ENCODE measurements around the gene CREB5.
"Not testable (repeated sequence)": the region's sequence is repeated elsewhere in the genome, so short reads cannot be mapped to it uniquely, and the experiment has no call there.

CREB5 gene

DNA sequence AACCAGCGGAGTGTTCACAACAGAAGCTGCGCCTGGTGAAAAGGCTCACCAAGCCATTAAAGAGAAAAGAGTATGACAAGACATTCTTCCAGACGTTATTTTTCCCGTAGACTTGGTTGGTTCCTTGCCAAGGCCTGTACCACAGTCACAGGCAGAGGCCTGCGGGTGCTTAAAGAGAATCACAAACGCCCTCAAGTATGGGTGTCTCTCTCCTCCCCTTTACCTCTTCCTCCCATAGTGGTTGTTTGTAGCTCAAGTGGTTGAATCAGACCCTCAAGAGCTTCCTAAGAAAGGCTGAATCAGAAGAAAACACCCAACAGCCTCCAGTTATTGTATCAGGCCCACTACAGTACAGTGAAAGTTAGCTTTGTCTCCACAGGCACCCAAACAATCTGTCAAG lies 169.0 kb downstream of the CREB5 start:
- DNase-seq (ENCODE audit: low read depth): no peak

DNA sequence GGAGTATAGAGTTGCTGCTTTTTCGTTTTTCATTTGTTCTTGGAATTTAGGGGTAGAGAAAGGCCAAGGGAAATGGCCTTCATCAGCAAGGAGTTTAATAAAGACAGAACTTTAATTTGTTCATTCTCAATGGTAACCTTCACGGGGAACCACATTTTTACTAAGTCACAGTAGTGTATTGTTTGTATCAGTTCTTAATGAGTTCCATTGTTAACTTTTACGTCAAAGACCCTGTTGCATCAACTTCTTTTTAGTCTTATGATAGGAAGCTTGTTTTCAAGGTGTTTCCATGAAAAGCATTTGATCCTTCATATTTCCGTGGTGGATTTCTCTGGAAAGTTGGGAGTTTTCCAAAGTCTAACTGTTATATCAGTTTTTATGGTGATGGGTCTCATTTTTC lies 169.9 kb downstream of the CREB5 start:
- no peak for DNase-seq (ENCODE audit: low read depth)

GRCh38 chr7:28584235-28584634 lies 171.9 kb downstream of the CREB5 start:
- no peak for DNase-seq (ENCODE audit: low read depth)

DNA sequence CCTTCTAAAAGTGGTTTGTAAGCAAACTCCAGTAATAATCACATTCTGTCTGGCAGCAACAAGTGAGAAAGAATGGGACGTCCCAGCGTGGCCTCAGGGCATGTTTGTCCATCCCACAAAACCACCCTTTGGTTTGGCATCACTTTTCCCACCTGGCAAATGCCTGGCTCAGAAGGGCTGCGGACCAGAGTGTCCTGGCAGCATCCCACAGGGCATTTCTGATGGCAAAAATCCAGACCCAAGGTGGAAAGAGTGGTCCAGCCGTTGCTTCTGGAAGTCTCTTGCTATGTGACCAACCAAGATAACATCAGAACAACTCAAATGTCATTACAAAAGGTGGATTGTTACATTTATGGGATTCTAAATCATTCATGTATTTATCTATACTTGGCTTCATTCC lies 174.4 kb downstream of the CREB5 start:
- peak; percentile 6 for DNase-seq (ENCODE audit: low read depth)

DNA sequence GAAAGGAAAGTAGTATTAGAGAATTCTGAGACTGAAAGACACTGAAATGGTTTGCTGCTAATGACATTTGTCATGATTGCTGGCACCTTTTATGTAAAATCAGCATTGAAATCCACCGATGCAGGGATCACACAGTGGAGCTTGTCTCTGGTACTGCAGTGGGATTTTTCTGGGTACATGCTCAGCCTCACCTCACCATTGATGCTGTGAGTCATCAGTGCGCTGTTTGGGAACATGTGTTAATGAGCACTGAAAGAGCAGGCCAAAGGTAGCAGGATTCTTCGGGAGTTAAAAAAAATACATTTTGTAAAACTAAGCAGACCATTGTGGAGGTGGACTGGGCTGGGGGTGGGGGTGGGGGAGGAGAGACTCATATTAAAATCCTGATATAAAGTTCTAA lies 174.9 kb downstream of the CREB5 start:
- peak; percentile 18 for DNase-seq (ENCODE audit: low read depth)

GRCh38 chr7:28588602-28589001 lies 176.3 kb downstream of the CREB5 start:
- no peak for DNase-seq (ENCODE audit: low read depth)

- DNase-seq (ENCODE audit: low read depth): no peak
These were observed 178.8 kb downstream of the CREB5 start for GRCh38 chr7:28591041-28591674.

GRCh38 chr7:28591725-28592349 lies 179.5 kb downstream of the CREB5 start:
- DNase-seq (ENCODE audit: low read depth): no peak

GRCh38 chr7:28592861-28593260 lies 180.5 kb downstream of the CREB5 start:
- no peak for DNase-seq (ENCODE audit: low read depth)

- DNase-seq (ENCODE audit: low read depth): no peak
These were observed 182.8 kb downstream of the CREB5 start for GRCh38 chr7:28595076-28595475.

DNA sequence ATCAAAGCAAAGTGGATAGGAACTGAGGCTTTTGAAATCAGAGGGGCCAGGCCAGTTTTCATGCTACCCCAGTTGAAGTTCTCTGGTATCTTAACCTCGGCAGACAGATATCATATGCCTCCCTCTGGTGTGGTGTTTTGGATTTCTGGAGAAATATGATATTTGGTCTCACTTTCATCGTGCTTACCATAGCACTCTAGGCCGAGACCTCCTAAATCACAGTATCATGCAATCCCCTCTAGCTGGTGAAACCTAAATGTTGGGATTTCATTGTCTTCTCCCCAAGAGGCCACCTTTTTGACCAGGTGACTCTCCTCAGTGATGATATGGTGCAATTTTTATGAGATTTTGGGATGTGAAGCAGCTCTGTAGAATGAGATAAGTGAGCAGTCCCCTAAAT lies 183.5 kb downstream of the CREB5 start:
- no peak for DNase-seq (ENCODE audit: low read depth)

DNA sequence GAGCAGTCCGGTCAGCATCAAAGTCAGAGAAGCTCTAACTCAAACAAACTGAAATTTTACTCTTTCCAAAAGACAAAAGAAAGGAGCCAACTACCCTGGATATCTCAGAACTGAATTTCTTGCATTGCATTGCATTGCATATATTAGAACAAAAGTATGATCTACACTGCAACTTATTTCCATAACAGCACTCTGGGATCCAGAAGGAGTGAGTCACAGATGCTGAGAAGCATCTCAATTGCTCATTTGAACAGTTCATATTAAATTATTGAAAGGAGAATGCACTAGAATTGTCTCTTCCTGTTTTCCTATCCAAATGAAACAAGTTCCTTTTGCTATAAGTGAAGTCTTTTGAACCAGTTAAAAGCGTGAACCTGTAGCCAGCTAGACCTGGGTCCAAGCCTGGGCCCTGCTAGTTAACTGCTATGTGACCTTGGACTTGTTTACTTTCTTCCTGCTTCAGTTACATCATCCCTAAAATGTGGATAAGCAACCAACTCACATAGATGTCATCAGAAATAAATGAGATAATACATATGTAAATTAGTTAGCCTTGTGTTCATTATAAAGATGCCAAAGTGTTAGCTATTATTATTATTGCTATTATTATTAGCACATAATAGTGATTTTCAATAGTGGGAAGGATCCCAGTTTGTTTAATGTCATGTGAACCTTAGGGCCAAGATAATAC lies 184.1 kb downstream of the CREB5 start:
- DNase-seq (ENCODE audit: low read depth): no peak

GRCh38 chr7:28597284-28597683 lies 185.0 kb downstream of the CREB5 start:
- no peak for DNase-seq (ENCODE audit: low read depth)

DNA sequence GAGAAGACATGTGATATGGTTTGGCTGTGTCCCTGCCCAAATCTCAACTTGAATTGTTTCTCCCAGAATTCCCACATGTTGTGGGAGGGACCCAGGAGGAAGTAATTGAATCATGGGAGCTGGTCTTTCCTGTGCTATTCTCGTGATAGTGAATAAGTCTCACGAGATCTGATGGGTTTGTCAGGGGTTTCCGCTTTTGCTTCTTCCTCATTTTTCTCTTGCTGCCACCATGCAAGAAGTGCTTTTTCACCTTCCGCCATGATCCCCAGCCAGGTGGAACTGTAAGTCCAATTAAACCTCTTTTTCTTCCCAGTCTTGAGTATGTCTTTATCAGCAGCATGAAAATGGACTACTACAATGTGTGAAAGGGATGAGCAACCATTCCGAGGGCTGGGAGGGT lies 185.7 kb downstream of the CREB5 start:
- not testable (repeated sequence) for DNase-seq (ENCODE audit: low read depth)

- no peak for DNase-seq (ENCODE audit: low read depth)
These were observed 186.3 kb downstream of the CREB5 start for GRCh38 chr7:28598586-28598985.

DNA sequence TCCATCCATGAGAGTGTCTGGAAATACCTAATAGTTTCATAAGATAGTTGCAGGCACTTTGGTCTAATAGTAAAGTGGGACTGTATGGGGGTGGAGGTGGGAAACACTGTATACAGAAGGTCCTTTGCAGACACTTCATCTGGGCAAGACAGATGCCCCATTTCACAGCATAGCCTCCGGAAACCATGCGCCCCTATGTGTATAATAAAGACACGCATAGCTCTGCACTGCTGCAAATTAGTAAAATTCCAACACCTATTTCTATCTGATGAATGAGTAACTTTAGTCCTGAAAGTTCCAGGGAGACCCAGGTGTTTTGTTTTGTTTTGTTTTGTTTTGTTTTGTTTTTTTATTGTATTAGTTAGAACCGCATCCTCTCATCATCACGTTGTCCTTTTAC lies 187.1 kb downstream of the CREB5 start:
- no peak for DNase-seq (ENCODE audit: low read depth)

DNA sequence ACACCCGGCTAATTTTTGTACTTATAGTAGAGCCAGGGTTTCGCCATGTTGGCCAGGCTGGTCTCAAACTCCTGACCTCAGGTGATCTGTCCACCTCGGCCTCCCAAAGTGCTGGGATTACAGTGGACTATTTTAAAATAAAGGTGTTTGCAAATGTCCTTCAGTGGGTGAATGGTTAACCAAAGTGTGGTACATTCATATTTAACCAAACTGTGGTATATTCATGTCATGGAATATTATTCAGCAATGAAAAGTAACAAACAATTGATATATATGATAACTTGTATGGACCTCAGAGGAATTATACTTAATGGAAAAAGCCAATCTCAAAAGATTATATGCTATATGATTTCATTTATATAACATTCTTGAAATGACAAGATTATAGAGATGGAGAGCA lies 190.0 kb downstream of the CREB5 start:
- no peak for DNase-seq (ENCODE audit: low read depth)

DNA sequence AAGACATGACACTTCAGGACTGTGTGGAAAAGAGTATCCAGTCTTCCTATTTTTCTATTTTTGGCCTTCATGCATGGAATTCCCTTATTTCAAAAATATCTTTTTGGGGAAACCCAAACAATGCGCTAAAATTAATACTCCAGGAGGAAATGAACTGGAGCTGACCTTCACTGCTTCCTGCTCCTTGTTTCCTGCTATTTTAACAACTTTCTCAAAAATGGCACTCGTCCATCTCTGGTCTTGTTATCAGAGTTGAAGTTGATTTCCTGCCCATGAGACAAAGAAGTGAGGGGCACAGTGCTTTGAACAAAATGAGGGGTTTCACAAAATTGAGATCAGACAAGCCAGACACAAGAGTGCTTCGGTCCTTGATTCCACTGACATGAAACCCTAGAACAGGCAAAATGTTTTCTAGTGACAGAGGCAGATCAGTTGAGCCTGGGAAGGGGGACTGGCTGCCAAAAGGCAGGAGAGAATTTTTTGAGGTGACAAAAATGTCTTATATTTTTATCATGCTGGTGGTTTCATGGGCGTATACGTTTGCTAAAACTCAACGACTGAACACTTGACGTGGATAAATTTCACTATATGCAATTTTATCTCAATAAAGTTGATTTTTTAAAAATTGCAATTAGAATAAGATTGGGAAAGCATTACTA lies 193.2 kb downstream of the CREB5 start:
- DNase-seq (ENCODE audit: low read depth): no peak

- no peak for DNase-seq (ENCODE audit: low read depth)
These were observed 194.1 kb downstream of the CREB5 start for GRCh38 chr7:28606421-28606820.

- DNase-seq (ENCODE audit: low read depth): no peak
These were observed 195.5 kb downstream of the CREB5 start for GRCh38 chr7:28607855-28608193.

- DNase-seq (ENCODE audit: low read depth): no peak
These were observed 195.9 kb downstream of the CREB5 start for GRCh38 chr7:28608237-28608656.

GRCh38 chr7:28608731-28609130 lies 196.4 kb downstream of the CREB5 start:
- DNase-seq (ENCODE audit: low read depth): no peak

DNA sequence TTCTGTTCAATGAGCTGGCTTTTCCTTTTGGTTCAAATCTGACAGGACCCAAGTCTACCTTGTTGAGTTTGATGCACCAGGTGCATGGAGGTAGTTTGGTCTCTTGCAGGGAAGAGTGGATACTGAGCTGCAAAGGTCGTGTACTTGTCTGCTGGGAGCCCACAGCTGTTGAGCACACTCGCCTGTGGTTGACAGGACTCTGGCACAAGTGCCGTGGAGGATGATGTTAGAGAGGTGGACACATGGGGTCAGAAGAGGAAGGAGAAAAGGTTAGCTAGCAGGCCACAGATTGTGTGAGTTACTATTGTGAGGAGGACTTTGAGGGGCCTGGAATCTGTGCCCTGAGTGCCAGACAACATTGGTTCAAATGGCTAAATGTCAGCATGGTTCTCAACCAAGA lies 197.3 kb downstream of the CREB5 start:
- no peak for DNase-seq (ENCODE audit: low read depth)

All from EH (cell line).